ENCODE measurements around the gene REEP6.

- TF ChIP-seq, protein P1, sequence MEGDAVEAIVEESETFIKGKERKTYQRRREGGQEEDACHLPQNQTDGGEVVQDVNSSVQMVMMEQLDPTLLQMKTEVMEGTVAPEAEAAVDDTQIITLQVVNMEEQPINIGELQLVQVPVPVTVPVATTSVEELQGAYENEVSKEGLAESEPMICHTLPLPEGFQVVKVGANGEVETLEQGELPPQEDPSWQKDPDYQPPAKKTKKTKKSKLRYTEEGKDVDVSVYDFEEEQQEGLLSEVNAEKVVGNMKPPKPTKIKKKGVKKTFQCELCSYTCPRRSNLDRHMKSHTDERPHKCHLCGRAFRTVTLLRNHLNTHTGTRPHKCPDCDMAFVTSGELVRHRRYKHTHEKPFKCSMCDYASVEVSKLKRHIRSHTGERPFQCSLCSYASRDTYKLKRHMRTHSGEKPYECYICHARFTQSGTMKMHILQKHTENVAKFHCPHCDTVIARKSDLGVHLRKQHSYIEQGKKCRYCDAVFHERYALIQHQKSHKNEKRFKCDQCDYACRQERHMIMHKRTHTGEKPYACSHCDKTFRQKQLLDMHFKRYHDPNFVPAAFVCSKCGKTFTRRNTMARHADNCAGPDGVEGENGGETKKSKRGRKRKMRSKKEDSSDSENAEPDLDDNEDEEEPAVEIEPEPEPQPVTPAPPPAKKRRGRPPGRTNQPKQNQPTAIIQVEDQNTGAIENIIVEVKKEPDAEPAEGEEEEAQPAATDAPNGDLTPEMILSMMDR (IDR thresholded peaks at IDR 0.05), result no peak
- TF ChIP-seq REST (IDR thresholded peaks at IDR 0.05; ENCODE audit: insufficient read depth in 1 of 2, low read depth in 2 of 2, low read length in 1 of 2) (no peak), POLR2AphosphoS5 (IDR thresholded peaks at IDR 0.05; ENCODE audit: low read depth, low read length) (no peak)
Measured at GRCh38 chr19:1522061-1522460, 31.1 kb downstream of the REEP6 start.

Measured in Panc1 (cell line).